Ovary (tissue), 9 donors: ENCODE results near the gene EDNRA. TPM values are rescaled to one million over a fixed set of nuclear protein-coding genes. Genes with fewer than 3 reads are reported as not detected.

Source experiments
- DNase-seq, 5 donors: peaks; one replicate each; pipeline ENCODE4 v3.0.0-alpha.2; 2019 to 2020
- H3K27ac ChIP-seq, 2 donors: fragments of 200-600 bp; one replicate each; pipeline versions ENCODE4 v1.5.1 to v1.8.0; 2019 to 2022
- H3K27me3 ChIP-seq: fragments of 200-600 bp; one replicate; pipeline ENCODE4 v1.8.0; 2022
- H3K36me3 ChIP-seq: fragments of 200-600 bp; sonication (generic); one replicate; pipeline ENCODE4 v1.5.1; 2019
- H3K4me1 ChIP-seq: one replicate; pipeline ENCODE4 v1.8.1; 2013; ENCODE audit warnings: mild to moderate bottlenecking, moderate library complexity; ENCODE audit not compliant: insufficient read depth
- H3K4me3 ChIP-seq: fragments of 200-600 bp; sonication (generic); one replicate; pipeline ENCODE4 v1.5.1; 2017
- H3K9me3 ChIP-seq, 2 donors: fragments of 200-600 bp in 1 of 2; sonication (generic) in 1 of 2; one replicate each; pipeline versions ENCODE4 v1.5.1 to v1.8.1; 2013 to 2019; ENCODE audit warnings: mild to moderate bottlenecking in 1 of 2, moderate library complexity in 1 of 2
- EP300 ChIP-seq: sonication (generic); formaldehyde crosslinking; IDR thresholded peaks from one replicate; pipeline ENCODE4 v1.6.1; 2017; ENCODE audit warnings: antibody characterized with exemption
- POLR2A ChIP-seq: fragments of 450-650 bp; IDR thresholded peaks from one replicate; pipeline ENCODE4 v1.6.1; 2017; ENCODE audit warnings: antibody characterized with exemption, mild to moderate bottlenecking, moderate library complexity
- WGBS, 3 donors: extraction: QIAGEN DNeasy Blood & Tissue Kit in 1 of 3; methylation state at CpG; one replicate each; pipeline versions ENCODE4 v1.1.5 to v1.1.7; 2013 to 2017; 5-methylcytosine and 5-hydroxymethylcytosine counted together
- intact Hi-C, 4 donors: fragments of 100-400 bp; cut with DNase I; formaldehyde crosslinking; loops; one replicate each; pipeline versions ENCODE4 v1.11.0 to v1.15.1; 2022 to 2023
- polyA plus RNA-seq, 2 donors: library from polyadenylated mRNA; stranded (reverse); fragments of 200-250 nt in 1 of 2; fragments of 350-450 nt in 1 of 2; fragmentation: Illumina TruSeq in 1 of 2; extraction: RNeasy Lipid Tissue Mini Kit (QIAGEN cat#74804) in 1 of 2; gene quantifications; one replicate each; pipeline ENCODE4 v1.2.3, GENCODE V29; 2013 to 2014
- total RNA-seq, 7 donors: library from RNA; depleted of rRNA in 2 of 7; stranded (reverse); fragments of >200 nt in 2 of 7; fragmentation: NEBNext Ultra II Directional in 3 of 7; extraction: Animal tissue kit (Norgen Biotek cat#: 25700) in 3 of 7; gene quantifications; one replicate each; pipeline versions ENCODE4 v1.1.0 to v1.2.4, GENCODE V29; 2016 to 2023
- TF ChIP-seq, protein P1 (sequence below), 3 donors: fragments of 450-650 bp in 2 of 3; fragments of 200-600 bp in 1 of 3; IDR thresholded peaks; one replicate each; pipeline versions ENCODE4 v1.5.1 to v1.8.0; 2016 to 2022; ENCODE audit warnings: antibody characterized with exemption in 3 of 3, mild to moderate bottlenecking in 1 of 3
- donor health status: DM: no; HTN: no; CAD: no; lungs with moderate emphysema.
- donor health status: DM: no; HTN: no; CAD: no.
- donor health status: Bipolar disorder and iron deficiency.
- donor health status: DM: yes; HTN: yes; CAD: no.
- donor health status: DM: no; HTN: no; CAD: no.
- donor health status: DM: yes; HTN: yes; CAD: no.

Gene EDNRA
- total and polyA plus RNA-seq, 9 donors: 28.4 to 110 (median 61.7) TPM

- no peaks in the 10 kb centered on the region for H3K36me3 ChIP-seq
- peaks cover 2% of the 10 kb centered on the region for H3K4me1 ChIP-seq
- no peak for TF ChIP-seq EP300
- TF ChIP-seq POLR2A: no peak
- TF ChIP-seq, protein P1, sequence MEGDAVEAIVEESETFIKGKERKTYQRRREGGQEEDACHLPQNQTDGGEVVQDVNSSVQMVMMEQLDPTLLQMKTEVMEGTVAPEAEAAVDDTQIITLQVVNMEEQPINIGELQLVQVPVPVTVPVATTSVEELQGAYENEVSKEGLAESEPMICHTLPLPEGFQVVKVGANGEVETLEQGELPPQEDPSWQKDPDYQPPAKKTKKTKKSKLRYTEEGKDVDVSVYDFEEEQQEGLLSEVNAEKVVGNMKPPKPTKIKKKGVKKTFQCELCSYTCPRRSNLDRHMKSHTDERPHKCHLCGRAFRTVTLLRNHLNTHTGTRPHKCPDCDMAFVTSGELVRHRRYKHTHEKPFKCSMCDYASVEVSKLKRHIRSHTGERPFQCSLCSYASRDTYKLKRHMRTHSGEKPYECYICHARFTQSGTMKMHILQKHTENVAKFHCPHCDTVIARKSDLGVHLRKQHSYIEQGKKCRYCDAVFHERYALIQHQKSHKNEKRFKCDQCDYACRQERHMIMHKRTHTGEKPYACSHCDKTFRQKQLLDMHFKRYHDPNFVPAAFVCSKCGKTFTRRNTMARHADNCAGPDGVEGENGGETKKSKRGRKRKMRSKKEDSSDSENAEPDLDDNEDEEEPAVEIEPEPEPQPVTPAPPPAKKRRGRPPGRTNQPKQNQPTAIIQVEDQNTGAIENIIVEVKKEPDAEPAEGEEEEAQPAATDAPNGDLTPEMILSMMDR (IDR thresholded peaks at IDR 0.05): no peak
- no peaks in the 10 kb centered on the region for H3K27me3 ChIP-seq
- intact Hi-C loops: no loop called here
- H3K4me3 ChIP-seq: no peak overlapping the region
- WGBS, 3 donors: 77 to 87% (median 80%) methylated on average over 2 of the region's 2 CpGs
- H3K9me3 ChIP-seq: no peaks in the 10 kb centered on the region
- no peak overlapping the region for H3K27ac ChIP-seq
- DNase-seq: no peak
Observed at GRCh38 chr4:147546349-147546748, 65.5 kb downstream of the EDNRA start.

GRCh38 chr4:147547314-147548056 lies 66.6 kb downstream of the EDNRA start:
- no peak for TF ChIP-seq POLR2A
- no peak for TF ChIP-seq EP300
- TF ChIP-seq, protein P1 (IDR thresholded peaks at IDR 0.05): no peak
- no peaks in the 10 kb centered on the region for H3K27me3 ChIP-seq
- no peak for DNase-seq
- intact Hi-C loops: no loop called here
- 80 to 87% (median 83%) methylated on average over 4 of the region's 4 CpGs for WGBS, 3 donors
- H3K36me3 ChIP-seq: no peaks in the 10 kb centered on the region
- no peak overlapping the region for H3K27ac ChIP-seq
- peaks cover 2% of the 10 kb centered on the region for H3K4me1 ChIP-seq
- H3K4me3 ChIP-seq: no peak overlapping the region
- H3K9me3 ChIP-seq: no peaks in the 10 kb centered on the region

GRCh38 chr4:147548256-147548655 lies 67.4 kb downstream of the EDNRA start:
- Histone ChIP-seq H3K36me3 (no peaks in the 10 kb centered on the region), H3K27ac (no peak overlapping the region), H3K4me3 (no peak overlapping the region), H3K4me1 (peaks cover 2% of the 10 kb centered on the region), H3K27me3 (no peaks in the 10 kb centered on the region), H3K9me3 (no peaks in the 10 kb centered on the region)
- intact Hi-C loops: no loop called here
- no peak for DNase-seq
- TF ChIP-seq, protein P1 (IDR thresholded peaks at IDR 0.05): no peak
- no peak for TF ChIP-seq EP300
- TF ChIP-seq POLR2A: no peak
- WGBS, 3 donors: 72 to 97% (median 97%) methylated on average over 2 of the region's 2 CpGs

DNA sequence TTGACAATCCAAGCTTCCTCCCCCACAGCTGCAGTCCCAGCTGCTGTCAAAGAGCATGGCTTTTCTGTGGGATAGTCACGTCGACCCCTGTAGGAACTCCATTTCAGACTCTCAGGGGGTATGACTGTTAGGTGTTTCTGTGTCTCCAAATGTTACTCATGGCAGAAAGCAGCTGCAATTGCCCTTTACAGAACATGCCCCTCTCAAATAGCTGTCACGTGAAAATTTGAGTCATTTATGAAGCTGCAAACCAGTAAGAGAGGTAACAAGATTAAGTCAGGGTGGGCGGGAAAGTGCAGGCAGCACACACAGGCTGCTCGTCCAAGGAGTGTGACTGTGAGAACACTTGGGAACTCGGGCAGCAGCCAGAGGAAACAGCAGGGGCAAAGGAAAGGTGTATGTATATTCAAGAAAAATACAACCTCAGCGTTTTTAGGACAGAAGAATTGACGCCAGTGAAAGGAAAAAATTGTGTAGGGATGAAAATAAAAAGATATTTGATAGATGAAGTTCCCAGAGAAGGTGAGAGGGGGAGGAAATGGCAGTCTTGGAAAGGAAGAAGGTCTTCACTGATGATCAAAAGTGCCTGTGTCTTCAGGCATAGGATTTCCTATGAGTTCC lies 69.8 kb downstream of the EDNRA start:
- no peaks in the 10 kb centered on the region for H3K36me3 ChIP-seq
- DNase-seq: no peak
- peaks cover 2% of the 10 kb centered on the region for H3K4me1 ChIP-seq
- no peaks in the 10 kb centered on the region for H3K9me3 ChIP-seq
- no peaks in the 10 kb centered on the region for H3K27me3 ChIP-seq
- H3K4me3 ChIP-seq: no peak overlapping the region
- H3K27ac ChIP-seq: no peak overlapping the region
- TF ChIP-seq, protein P1 (IDR thresholded peaks at IDR 0.05): no peak
- TF ChIP-seq EP300: no peak
- no peak for TF ChIP-seq POLR2A
- intact Hi-C loops: no loop called here
- 38 to 46% (median 44%) methylated on average over 8 of the region's 8 CpGs for WGBS, 3 donors
